ENCODE results near the gene FNBP1L.

GRCh38 chr1:93528412-93528811 lies 80.5 kb downstream of the FNBP1L start:
- no peak for TF ChIP-seq CTCF (conservative IDR thresholded peaks at IDR 0.05; ENCODE audit: low read length)
- TF ChIP-seq EZH2phosphoT487 (IDR thresholded peaks at IDR 0.05; ENCODE audit: borderline replicate concordance, low read depth, low read length) = no peak

All from OCI-LY7 (cell line).